Hypothalamus (tissue), 51 donors: ENCODE measurements around the gene ZNF581.
A peak's percentile ranks its signal among the peaks of the same experiment; 100 is the strongest.

Experiments used
- DNase-seq, 51 donors: peaks; one replicate each; lab custom pipeline; 2025; lab: John Stamatoyannopoulos, UW

The ZNF581 gene

DNA sequence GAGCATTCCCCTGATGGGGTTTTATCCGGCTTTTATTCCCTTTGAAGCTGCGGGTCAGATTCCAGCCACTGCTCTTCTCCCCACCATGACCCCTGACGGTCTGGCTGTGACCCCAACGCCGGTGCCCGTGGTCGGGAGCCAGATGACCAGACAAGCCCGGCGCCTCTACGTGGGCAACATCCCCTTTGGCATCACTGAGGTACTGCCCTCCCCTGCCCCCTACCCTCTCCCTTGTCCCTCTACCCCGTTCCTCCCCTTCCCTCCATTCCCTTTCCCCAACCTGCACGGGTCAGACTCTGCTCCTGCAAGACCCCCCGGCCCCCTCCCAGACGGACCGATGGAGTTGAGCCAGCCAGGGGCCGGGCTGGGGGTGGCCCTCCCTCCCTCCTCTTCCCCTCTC, 17.5 kb downstream of the ZNF581 start:
- DNase-seq = no peak

DNA sequence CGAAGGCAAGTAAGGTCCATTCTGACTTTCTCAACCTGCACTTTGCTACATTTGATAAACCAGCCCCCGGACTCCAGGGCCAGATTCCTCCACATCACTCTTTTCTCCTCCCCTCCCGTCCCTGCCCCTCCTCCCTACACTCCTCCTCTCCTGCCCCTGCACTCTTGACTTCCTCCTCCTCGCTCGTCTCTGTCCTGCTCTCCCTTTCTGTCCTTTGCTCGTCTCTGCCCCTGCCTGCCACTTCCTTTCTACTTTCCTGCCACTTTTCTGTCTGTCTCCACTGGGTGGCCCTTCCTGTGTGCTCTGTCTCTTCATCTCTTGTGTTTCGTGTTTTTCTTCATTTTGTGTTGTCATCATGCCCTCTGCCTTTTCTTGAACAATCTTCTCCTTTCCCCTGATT, 18.4 kb downstream of the ZNF581 start:
- no peak for DNase-seq

DNA sequence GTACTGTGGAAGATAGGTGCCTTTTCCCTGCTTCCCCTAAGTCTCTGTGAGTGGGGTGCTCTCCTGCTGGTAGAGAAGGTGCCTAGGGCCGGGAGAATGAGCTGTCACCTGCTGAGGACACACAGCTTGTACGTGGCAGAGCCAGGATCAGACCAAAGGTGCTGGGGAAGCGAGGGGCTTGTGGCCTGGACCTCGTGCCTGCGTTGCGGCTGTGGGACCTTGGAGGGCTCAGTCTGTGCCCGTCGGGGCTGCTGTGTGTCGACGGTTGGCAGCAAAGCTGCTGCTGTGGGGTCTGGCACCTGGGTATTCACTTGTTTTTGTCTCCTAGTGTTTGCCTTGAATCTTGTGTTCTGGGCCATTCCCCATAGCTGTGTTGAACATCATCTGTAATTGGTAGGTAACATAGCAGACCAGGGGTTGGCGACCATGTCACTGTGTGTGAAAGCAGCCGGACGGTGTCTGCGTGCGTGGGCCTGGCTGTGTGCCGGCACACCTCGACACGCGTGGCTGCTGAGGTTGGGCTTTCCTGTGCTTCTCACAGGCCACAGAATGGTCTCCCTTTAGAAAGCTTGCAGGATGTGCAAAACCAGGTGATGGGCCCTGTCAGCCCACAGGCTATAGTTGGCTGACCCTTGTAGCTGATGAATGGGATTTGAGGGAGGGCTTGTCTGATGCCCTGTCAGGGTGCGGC, 20.5 kb downstream of the ZNF581 start:
- no peak for DNase-seq

DNA sequence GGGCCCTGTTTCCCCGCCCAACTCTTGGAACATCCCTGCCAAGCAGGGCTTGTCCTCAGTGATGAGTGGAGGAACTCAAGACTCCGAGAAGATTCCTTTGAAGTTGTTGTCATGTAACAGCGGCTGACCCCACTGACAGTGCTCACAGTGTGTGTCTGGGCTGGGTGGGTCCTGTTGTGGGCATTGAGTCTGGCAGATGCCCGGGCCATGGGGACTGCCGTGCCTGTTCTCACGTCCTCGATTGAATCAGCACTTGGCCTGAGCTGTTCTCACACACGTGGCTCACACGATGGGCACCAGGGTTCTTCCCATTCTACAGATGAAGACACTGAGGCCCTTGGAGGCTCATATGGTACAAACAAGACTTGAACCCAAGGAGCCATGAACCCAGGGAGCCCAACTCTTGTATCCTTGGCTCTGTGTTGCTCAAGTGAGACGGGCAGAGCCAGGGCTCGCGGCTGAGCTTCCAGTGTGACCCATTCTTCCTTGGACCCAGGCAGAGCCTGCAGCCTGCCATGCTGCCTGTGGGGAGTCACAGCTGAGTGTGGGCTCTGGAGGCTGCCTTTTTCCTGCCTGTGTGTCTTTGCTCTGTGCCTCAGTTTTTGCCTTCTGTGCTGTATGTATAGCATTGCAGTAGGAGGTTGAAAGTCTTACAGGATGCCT, 23.0 kb downstream of the ZNF581 start:
- DNase-seq = no peak

GRCh38 chr19:55667006-55667381, 23.5 kb downstream of the ZNF581 start:
- no peak for DNase-seq

DNA sequence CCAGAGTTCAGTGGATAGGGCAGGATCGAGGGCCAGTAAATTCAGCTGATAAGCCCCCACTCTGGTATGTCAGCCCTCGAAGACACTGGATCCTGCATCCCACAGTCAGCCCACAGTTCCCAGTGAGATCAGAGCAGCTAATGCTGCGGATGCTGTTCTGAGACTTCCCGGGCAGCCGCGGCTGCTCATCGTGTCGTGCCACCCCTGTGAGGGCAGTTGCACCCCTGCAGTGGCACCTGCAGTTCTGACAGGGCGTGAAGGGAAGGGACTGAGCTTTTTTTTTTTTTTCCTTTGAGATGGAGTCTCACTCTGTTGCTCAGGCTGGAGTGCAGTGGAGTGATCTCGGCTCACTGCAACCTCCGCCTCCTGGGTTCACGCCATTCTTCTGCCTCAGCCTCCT, 24.1 kb downstream of the ZNF581 start:
- no peak for DNase-seq

- no peak for DNase-seq
These were observed 24.5 kb downstream of the ZNF581 start for GRCh38 chr19:55667958-55668357.

GRCh38 chr19:55668603-55669348, 25.3 kb downstream of the ZNF581 start:
- no peak for DNase-seq

DNA sequence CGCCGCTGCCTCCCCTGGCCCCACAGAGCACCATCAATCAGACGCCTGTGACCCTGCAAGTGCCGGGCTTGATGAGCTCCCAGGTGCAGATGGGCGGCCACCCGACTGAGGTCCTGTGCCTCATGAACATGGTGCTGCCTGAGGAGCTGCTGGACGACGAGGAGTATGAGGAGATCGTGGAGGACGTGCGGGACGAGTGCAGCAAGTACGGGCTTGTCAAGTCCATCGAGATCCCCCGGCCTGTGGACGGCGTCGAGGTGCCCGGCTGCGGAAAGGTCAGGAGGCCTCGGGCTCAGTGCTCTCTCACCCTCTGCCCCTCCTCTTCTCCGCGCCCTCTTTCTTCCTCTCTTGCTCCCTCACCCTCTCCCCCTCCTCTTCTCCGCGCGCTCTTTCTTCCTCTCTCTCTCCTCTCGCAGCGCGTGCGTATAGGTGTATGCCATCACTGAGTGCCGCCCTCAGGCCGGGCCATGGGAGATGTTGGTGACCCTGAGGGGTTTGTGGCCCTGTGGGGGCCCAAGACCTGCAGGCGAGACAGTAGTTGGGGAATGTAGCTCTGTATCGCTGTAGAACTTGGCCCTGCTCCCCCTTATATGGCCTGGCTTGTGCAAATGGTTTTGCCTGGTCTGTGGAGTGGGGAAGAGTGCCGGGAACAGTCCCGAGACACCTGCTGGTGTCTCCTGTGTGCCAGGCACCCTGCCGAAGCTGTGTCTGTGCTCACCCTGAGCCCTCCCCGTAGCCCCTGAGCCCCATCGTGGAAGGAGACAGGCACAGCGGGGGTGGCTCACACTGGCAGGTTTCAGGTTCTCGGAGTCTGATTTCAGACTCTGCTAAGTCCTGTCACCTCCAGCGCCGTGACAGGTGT, 26.2 kb downstream of the ZNF581 start:
- no peak for DNase-seq

DNA sequence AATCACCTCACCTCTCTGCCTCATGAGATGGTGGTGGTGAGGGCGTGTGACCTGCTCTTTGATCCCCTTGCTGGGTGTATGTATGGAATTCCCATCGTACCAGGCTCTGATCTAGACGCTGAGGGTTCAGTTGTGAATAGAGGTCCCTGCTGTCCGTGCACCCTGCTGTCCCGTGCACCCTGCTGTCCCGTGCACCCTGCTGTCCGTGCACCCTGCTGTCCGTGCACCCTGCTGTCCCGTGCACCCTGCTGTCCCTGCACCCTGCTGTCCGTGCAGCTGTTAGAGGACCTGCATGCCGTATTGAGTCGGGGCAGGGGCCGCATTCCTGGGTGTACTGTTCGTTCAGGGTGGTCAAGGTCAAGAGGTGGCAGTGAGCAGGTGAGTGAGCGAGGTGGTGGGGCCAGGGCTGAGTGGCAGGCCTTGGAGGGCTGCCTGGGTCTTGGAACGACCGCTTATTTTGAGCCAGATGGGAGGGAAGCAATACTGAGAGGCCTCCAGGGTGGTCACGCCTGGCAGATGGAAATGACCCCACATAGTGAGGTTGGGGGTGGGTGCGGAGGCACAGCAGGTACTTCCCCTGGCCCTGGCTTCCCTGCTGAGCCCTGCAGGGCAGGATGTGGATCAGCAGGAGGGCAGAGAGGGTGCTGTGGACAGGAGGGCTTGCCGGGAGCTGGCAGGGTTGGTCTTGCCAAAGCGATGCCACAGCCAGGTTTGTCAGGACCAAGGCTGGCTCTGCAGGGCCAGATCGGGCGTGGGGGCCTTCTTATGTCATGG, 27.0 kb downstream of the ZNF581 start:
- DNase-seq = peak in 18 of 51 donors; percentile 2 to 36 (median 14)

DNA sequence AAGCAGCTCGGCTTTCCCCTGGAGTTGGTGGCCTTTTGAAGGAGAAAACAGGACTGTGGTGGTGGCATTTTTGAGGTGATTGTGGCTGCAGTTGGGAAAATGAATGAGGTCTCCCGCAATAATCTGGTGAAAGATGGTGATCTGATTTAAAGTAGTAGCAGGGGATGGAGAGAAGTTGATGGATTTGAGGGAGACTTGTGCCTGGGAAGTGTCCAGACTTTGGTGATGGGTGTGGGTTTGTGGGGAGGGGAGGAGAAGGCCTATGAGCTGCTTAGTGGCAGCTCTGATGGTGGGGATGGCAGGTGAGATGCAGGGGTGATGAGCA, 27.6 kb downstream of the ZNF581 start:
- no peak for DNase-seq

DNA sequence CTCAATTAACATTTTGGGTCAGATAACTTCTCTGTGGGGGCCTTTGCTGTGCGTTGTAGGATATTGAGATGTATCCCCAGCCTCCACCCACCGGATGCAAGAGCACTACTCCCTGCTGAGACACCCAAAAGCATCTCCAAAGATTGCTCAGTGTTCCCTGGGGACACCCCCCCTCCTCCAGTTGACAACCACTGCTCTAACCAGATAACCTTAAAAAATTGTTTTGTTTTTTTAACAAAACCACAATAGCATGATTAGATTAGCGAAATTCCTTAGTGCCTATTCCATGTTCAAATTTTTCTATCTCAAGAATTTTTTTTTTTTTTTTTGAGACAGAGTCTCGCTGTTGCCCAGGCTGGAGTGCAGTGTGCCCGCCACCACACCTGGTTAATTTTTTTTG, 29.0 kb downstream of the ZNF581 start:
- DNase-seq = no peak

- no peak for DNase-seq
These were observed 30.0 kb downstream of the ZNF581 start for GRCh38 chr19:55673465-55673864.

- DNase-seq = no peak
These were observed 30.4 kb downstream of the ZNF581 start for GRCh38 chr19:55673889-55674288.

- no peak for DNase-seq
These were observed 31.0 kb downstream of the ZNF581 start for GRCh38 chr19:55674459-55674840.

DNA sequence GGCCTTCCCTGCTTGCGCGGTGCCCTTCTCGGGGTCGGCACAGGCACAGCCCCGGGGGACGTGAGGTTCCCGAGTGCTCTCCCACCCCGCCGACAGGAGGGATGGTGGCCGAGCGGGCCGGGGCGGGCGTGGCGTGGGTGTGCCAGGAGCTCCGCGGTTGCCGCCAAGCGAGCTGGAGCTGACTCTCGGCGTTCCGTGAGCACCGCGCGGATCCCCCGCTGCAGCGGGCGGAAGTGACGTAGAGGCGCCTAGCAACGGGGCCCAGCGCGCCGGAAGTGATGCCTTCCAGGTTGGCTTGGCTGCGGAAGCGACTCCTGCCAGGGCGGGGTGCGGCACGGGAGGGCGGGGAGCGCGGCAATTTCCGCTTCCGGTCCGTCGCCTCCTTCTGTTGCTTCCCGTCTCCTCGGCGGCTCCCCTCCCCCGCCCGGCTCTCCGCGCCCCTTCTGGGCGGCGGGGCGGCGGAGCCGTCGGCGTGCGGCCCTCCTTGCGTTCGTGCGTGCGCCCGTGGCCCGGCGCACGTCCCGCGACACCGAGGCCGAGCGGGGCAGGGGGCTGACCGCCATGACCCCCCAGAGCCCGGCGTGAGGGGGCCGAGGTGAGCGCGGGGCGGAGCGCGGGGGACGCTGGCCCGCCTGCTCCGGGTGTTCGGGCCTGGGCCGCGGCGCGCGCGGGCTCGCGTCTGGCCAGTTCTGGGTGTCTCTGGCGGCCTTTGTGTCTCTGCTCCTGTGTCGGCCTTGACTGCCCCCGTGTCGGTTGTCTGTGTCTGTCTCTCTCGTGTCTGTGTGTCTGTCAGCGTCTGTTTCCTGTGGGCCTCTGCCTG, 31.6 kb downstream of the ZNF581 start, which contains the start of gene EPN1:
EPN1 (plus strand) TSS at position 386 of the 820 bp plus-strand sequence. CDS start 3,402 bp downstream, outside the sequence.
- peak; percentile 44 to 98 (median 93) for DNase-seq

DNA sequence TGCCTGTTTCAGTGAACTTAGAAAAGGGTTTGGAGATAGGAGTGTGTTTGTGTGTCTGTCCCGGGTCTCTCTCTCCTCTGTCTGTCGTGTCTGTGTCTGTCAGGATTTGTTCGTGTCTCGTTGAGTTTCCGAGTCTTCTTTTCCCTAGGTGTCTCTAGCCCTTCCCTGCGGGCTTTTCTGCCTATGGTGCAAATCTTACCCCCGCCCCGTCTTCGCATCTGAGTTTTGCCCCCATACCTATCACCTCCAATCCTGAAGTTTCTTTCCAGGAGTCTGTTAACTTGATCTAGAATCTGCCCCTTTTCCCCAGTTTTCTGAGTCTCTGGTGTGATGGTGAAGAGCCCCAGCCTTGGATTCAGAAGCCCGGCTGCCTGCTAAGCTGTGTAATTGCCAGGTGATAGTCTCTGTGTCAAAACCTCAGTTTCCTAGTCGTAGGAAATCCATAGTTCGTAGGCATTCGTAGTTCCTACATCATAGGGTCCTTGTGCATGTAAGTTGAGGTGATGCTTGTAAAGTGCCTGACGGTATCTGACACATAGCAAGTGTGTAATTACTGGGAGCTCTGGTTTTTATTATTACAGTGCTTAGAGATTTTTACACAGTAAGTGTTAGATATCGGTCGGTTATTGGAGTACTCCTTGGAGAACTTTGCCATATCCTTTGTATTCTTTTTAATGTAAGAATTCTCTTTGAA, 32.4 kb downstream of the ZNF581 start:
- no peak for DNase-seq

DNA sequence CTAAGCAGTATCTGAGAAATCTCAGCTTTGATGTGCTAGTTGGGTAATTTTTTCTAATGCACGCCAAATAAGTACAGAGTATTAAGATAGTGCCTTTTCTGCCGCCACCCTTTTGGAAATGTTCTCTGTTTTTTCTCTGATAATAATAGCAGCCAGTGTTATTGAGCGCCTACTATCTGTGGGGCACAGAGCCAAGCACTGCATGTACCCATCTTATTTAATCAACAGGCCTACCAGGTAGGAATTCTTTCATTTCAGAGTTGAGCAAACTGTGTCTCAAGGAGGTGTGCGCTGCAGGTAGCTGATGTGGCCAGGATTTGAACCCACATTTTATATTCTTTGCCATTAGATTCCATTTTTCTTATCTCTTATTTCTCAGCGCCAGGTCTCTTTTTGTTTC, 32.9 kb downstream of the ZNF581 start:
- no peak for DNase-seq
